A549 (cell line): ENCODE data around the gene INSIG2. TPM values are rescaled to one million over a fixed set of nuclear protein-coding genes. Genes with fewer than 3 reads are reported as not detected.

Experiments used
- ATAC-seq, 2 experiments: fragments of 200-7000 bp in 1 of 2; fragments of >200 bp in 1 of 2; cut with Nextera tagmentation in 1 of 2; cut with Tn5 transposase in 1 of 2; 3 replicates each; pipeline versions ENCODE4 v1.8.0 to v1.9.1; 2018 to 2020; ENCODE audit warnings: mild to moderate bottlenecking in 1 of 2, moderate library complexity in 1 of 2
- CTCF ChIA-PET: fragments of 300-600 bp; sonication (Branson Sonifier 250); formaldehyde crosslinking; extraction: SDS; loops from one replicate; lab custom pipeline; 2021; ENCODE audit warnings: antibody characterized with exemption, inconsistent platforms; lab: Yijun Ruan, JAX
- POLR2A ChIA-PET: fragments of 350-600 bp; formaldehyde crosslinking; extraction: SDS; loops from one replicate; lab custom pipeline; 2021; ENCODE audit warnings: antibody characterized with exemption, inconsistent platforms; lab: Yijun Ruan, JAX
- DNase-seq, 2 experiments: peaks; one replicate each; pipeline versions ENCODE4 v3.0.0 to v3.0.0-alpha.2; 2011 to 2016; ENCODE audit warnings: low read depth in 1 of 2, low spot score in 1 of 2
- FAIRE-seq: peaks from 2 replicates; lab custom pipeline; 2011; peaks lifted over from hg19 to GRCh38; lab: Jason Lieb, UNC
- H3K27ac ChIP-seq, 2 experiments: fragments of >200 bp; sonication (Bioruptor Twin); formaldehyde crosslinking; 3 replicates each; pipeline ENCODE4 v1.5.1; 2016 to 2017
- H3K4me1 ChIP-seq: fragments of >200 bp; sonication (Bioruptor Twin); formaldehyde crosslinking; 3 replicates; pipeline ENCODE4 v1.6.1; 2016
- H3K4me2 ChIP-seq: fragments of >200 bp; sonication (Bioruptor Twin); formaldehyde crosslinking; 3 replicates; pipeline ENCODE4 v1.6.1; 2016
- H3K4me3 ChIP-seq: fragments of >200 bp; sonication (Bioruptor Twin); formaldehyde crosslinking; 3 replicates; pipeline ENCODE4 v1.5.1; 2016
- H3K9me3 ChIP-seq: fragments of >200 bp; sonication (Bioruptor Twin); formaldehyde crosslinking; 3 replicates; pipeline ENCODE4 v1.6.1; 2016
- CHD2 ChIP-seq: fragments of 150-350 bp; IDR thresholded peaks from 2 replicates; pipeline ENCODE4 v1.6.1; 2014; ENCODE audit warnings: low read length; ENCODE audit not compliant: partially characterized antibody
- E2F6 ChIP-seq: IDR thresholded peaks from 2 replicates; pipeline ENCODE4 v1.6.1; 2012; ENCODE audit warnings: low read depth, borderline replicate concordance
- EHMT2 ChIP-seq: fragments of 200-600 bp; sonication (generic); IDR thresholded peaks from 2 replicates; pipeline ENCODE4 v1.6.1; 2016; ENCODE audit warnings: antibody characterized with exemption, low read depth, mild to moderate bottlenecking, moderate library complexity
- FOSB ChIP-seq: fragments of 250-450 bp; sonication (Bioruptor Pico); IDR thresholded peaks from 2 replicates; pipeline ENCODE4 v1.5.0; 2020; ENCODE audit warnings: mild to moderate bottlenecking, moderate library complexity
- FOSL2 ChIP-seq, 2 experiments: fragments of 450-650 bp in 1 of 2; fragments of >200 bp in 1 of 2; sonication (Bioruptor Twin) in 1 of 2; formaldehyde crosslinking; IDR thresholded peaks; 2 replicates each; pipeline versions ENCODE4 v1.5.0 to v1.6.1; 2016 to 2020; ENCODE audit warnings: mild to moderate bottlenecking in 1 of 2, moderate library complexity in 1 of 2
- HEYL ChIP-seq: fragments of 250-450 bp; sonication (Bioruptor Pico); IDR thresholded peaks from 2 replicates; pipeline ENCODE4 v1.8.0; 2021; ENCODE audit warnings: mild to moderate bottlenecking, moderate library complexity
- HMGXB4 ChIP-seq: fragments of 250-450 bp; sonication (Bioruptor Pico); IDR thresholded peaks from 2 replicates; pipeline ENCODE4 v1.5.0; 2021; ENCODE audit warnings: mild to moderate bottlenecking, moderate library complexity, borderline replicate concordance
- JUN ChIP-seq, 2 experiments: fragments of >200 bp; sonication (Bioruptor Twin); formaldehyde crosslinking; IDR thresholded peaks; 2 replicates in 1 of 2; 3 replicates in 1 of 2; pipeline ENCODE4 v1.6.1; 2016 to 2017
- MAFK ChIP-seq: fragments of 450-650 bp; IDR thresholded peaks from 2 replicates; pipeline ENCODE4 v1.6.1; 2014; ENCODE audit not compliant: partially characterized antibody
- NFE2L2 ChIP-seq: fragments of 150-350 bp; conservative IDR thresholded peaks from 2 replicates; pipeline ENCODE4 v1.6.1; 2014; ENCODE audit warnings: low read length
- REST ChIP-seq: fragments of 200-600 bp; sonication (generic); IDR thresholded peaks from 2 replicates; pipeline ENCODE4 v1.6.1; 2016; ENCODE audit warnings: antibody characterized with exemption, mild to moderate bottlenecking, moderate library complexity
- RFX5 ChIP-seq: fragments of 450-650 bp; IDR thresholded peaks from 2 replicates; pipeline ENCODE4 v1.7.1; 2014; ENCODE audit warnings: antibody characterized with exemption, mild to moderate bottlenecking, moderate library complexity
- RNF2 ChIP-seq: fragments of 200-600 bp; sonication (generic); IDR thresholded peaks from 2 replicates; pipeline ENCODE4 v1.6.1; 2016; ENCODE audit warnings: low read depth, mild to moderate bottlenecking, antibody characterized with exemption, moderate library complexity, borderline replicate concordance
- SREBF2 ChIP-seq: fragments of 450-650 bp; IDR thresholded peaks from 2 replicates; pipeline ENCODE4 v1.6.1; 2014; ENCODE audit warnings: mild to moderate bottlenecking, moderate library complexity
- TFCP2L1 ChIP-seq: fragments of 250-450 bp; sonication (Bioruptor Pico); IDR thresholded peaks from 2 replicates; pipeline ENCODE4 v1.5.0; 2021; ENCODE audit warnings: mild to moderate bottlenecking
- TP53 ChIP-seq: fragments of 250-450 bp; sonication (Bioruptor Pico); IDR thresholded peaks from 2 replicates; pipeline ENCODE4 v1.5.0; 2021; ENCODE audit warnings: mild to moderate bottlenecking, moderate library complexity
- WGBS: methylation state at CpG from one replicate; pipeline ENCODE4 v1.1.6; 2017; ENCODE audit errors: missing lambda C conversion rate; 5-methylcytosine and 5-hydroxymethylcytosine counted together
- polyA plus RNA-seq, 4 experiments: library from polyadenylated mRNA; depleted of rRNA in 3 of 4; stranded (reverse); fragments of >200 nt; fragmentation: RNase III in 1 of 4; extraction: RNeasy Plus Mini Kit Qiagen cat#74134 plus additional on column Dnase treatment in 1 of 4; gene quantifications; 2 replicates in 3 of 4; 3 replicates in 1 of 4; pipeline ENCODE4 v1.2.3, GENCODE V29; 2011 to 2017
- TF ChIP-seq, protein P1 (sequence below): fragments of >200 bp; sonication (Bioruptor Twin); formaldehyde crosslinking; IDR thresholded peaks from 2 replicates; pipeline ENCODE4 v1.6.1; 2016

INSIG2 gene
- polyA plus RNA-seq, 2 of the 4 experiments (the other 2 are of a cell fraction), result 12.1 to 23.4 TPM

DNA sequence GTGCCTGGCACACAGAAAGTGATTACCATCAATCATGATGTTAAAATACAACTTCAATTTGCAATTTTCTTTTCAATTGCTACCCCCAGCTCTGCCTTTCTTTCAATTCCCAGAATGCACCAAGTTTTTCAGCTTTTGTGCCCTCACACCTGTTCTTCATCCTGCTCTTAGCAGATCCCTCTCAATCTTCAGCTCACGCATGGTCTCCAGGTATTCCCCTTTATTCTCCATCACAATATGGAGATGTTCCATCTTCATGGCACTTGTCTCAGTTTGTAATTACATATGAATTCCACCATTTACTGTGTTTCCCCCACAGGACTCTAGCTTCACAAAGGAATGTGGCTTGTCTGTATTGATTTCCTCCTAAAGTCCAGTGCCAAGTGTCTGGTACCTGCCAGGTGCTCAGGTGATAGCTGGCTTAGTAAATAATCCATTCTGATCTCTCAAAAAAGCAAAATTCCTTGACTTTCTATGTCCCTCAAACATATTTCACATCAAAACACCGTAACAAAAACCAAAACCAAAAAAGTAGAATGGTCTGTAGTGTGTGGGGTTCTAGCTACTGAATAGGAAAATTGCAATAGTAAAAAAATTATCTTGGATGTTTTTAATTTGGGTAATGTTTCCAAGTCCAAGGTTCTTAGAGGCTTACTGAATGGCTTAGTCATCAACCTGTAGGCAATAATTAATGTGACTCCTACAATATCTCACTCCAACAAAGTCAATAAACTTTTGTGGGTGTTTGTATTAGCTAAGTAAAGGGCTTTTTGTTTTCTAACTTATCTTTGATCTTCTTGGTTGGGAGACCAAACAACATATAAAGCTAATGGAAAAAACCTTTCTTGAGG is 2.9 kb upstream of the INSIG2 start:
- Histone ChIP-seq H3K4me1 (peaks cover 24% of the 10 kb centered on the region), H3K27ac (no peak overlapping the region), H3K4me3 (no peak overlapping the region), H3K9me3 (no peaks in the 10 kb centered on the region), H3K4me2 (0 out of 3 replicates have a peak overlapping the region, but pooled peaks have one; percentile 18)
- TF ChIP-seq SREBF2, result no peak
- DNase-seq, result no peak
- ATAC-seq, result no peak
- ChIA-PET CTCF (interaction anchor here (0.9 to 1.3 kb wide), 3 partner anchors 10 to 39 kb away, joined by 3 to 4 read pairs (median 3); no protein-coding TSS in a partner anchor), POLR2A (no interaction called here)
- WGBS, result 48% methylated on average over 2 of the region's 2 CpGs
- no peak for FAIRE-seq

DNA sequence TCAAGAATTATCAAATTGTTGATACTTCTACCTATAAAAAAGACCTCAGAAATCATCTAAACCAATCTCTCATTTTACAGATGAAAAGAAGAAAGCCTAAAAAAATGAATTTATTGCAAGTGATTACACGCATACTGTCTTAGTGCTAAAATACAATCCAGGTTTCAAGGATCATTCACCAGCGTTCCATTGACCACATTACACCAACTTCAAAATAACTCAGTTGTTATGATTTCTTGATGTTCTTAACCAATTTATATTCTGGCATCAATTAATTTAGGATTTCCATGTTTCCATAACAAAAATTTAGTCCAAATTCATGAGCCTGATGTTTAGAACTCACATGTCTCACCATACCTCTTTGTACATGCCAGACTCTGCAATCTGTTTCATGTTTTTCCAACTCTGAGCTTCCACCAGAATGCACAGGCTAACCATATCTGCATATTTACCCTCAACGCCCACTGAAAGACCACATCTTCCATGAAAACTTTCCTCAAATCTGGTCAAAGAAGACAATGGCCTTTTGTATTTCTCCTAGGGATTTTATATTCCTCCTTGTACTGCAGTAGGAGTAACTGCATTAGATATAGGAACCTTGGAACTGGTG is 2.1 kb upstream of the INSIG2 start:
- no peak for DNase-seq
- Histone ChIP-seq H3K4me3 (no peak overlapping the region), H3K27ac (no peak overlapping the region), H3K4me2 (0 out of 3 replicates have a peak overlapping the region, but pooled peaks have one; percentile 18), H3K4me1 (peaks cover 29% of the 10 kb centered on the region), H3K9me3 (no peaks in the 10 kb centered on the region)
- ATAC-seq, result no peak
- TF ChIP-seq FOSB (CRISPR knock-in tag) (no peak), MAFK (no peak), RNF2 (no peak), TFCP2L1 (CRISPR knock-in tag) (no peak), HEYL (CRISPR knock-in tag) (no peak), CHD2 (no peak), EHMT2 (no peak)
- FAIRE-seq, result no peak
- ChIA-PET CTCF (interaction anchor here (0.9 kb wide), 1 partner anchor 10 kb away, joined by 4 read pairs; no protein-coding TSS in a partner anchor), POLR2A (no interaction called here)
- WGBS, result 59% methylated on average over 3 of the region's 3 CpGs

GRCh38 chr2:118089139-118089800 is 999 bp downstream of the INSIG2 start:
- DNase-seq (peak; percentile 13 to 22), FAIRE-seq (no peak), ATAC-seq (peak; percentile 66 to 71; a peak in 5 of 6 replicates)
- no peak for TF ChIP-seq TP53 (CRISPR knock-in tag)
- no peak for TF ChIP-seq REST
- TF ChIP-seq HEYL (CRISPR knock-in tag), result no peak
- TF ChIP-seq RFX5, result no peak
- TF ChIP-seq NFE2L2, result no peak
- TF ChIP-seq, protein P1, sequence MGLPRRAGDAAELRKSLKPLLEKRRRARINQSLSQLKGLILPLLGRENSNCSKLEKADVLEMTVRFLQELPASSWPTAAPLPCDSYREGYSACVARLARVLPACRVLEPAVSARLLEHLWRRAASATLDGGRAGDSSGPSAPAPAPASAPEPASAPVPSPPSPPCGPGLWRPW, result no peak
- no peak for TF ChIP-seq TFCP2L1 (CRISPR knock-in tag)
- TF ChIP-seq FOSL2 (IDR thresholded peaks at IDR 0.05), result no peak
- no peak for TF ChIP-seq FOSL2 (CRISPR knock-in tag; IDR thresholded peaks at IDR 0.05)
- no peak for TF ChIP-seq JUN (IDR thresholded peaks at IDR 0.05)
- TF ChIP-seq SREBF2, result no peak
- no peak for TF ChIP-seq MAFK
- TF ChIP-seq HMGXB4 (CRISPR knock-in tag), result no peak
- no peak for TF ChIP-seq E2F6
- no peak for TF ChIP-seq FOSB (CRISPR knock-in tag)
- H3K27ac ChIP-seq, result peak overlapping the region in 1 of 2 experiments; percentile 91; a peak in 4 of 6 replicates
- ChIA-PET POLR2A (no interaction called here), CTCF (interaction anchor here (0.7 to 1.3 kb wide), 2 partner anchors 34 to 53 kb away, joined by 3 to 5 read pairs; no protein-coding TSS in a partner anchor)
- peaks cover 29% of the 10 kb centered on the region for H3K4me1 ChIP-seq
- no peaks in the 10 kb centered on the region for H3K9me3 ChIP-seq
- H3K4me2 ChIP-seq, result peak overlapping the region; percentile 93
- WGBS, result 25% methylated on average over 11 of the region's 11 CpGs
- peak overlapping the region; percentile 89 for H3K4me3 ChIP-seq
